AG09309 (cell line): ENCODE data around the gene GBP4.
A peak's percentile ranks its signal among the peaks of the same experiment; 100 is the strongest.

Experiments
- DNase-seq: peaks from one replicate; pipeline ENCODE4 v3.0.0-alpha.2; 2010; ENCODE audit warnings: low read depth
- H3K4me3 ChIP-seq: 2 replicates; pipeline ENCODE4 v1.5.1; 2011; ENCODE audit warnings: mild to moderate bottlenecking, low read depth, low read length, moderate library complexity; ENCODE audit not compliant: control insufficient read depth
- TF ChIP-seq, protein P1 (sequence below): IDR thresholded peaks from 2 replicates; pipeline ENCODE4 v1.5.1; 2011; ENCODE audit warnings: mild to moderate bottlenecking, low read depth, low read length, inconsistent platforms; ENCODE audit not compliant: insufficient read depth, control insufficient read depth; ENCODE audit errors: missing control alignments

GBP4 gene

DNA sequence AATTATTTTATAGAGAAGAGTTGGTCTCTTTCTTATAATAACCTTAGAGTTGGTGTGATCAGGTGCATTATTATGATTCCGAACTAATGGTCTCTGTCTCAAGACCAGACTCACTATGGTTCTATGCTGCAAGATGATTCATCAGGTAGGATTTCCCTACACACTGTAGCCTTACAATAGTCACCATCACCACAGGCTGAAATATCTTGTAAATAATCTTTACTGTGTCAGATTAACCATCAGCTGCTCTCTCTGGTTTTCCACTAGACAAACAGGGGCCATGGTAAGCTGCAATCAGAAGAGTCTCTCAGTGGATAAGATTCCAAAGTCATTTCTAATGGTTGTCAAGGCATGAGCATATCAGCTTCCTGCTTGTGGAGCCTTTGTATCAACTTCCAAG is 4.4 kb upstream of the GBP4 start:
- no peak overlapping the region for H3K4me3 ChIP-seq
- peak; percentile 27 for DNase-seq
- TF ChIP-seq, protein P1, sequence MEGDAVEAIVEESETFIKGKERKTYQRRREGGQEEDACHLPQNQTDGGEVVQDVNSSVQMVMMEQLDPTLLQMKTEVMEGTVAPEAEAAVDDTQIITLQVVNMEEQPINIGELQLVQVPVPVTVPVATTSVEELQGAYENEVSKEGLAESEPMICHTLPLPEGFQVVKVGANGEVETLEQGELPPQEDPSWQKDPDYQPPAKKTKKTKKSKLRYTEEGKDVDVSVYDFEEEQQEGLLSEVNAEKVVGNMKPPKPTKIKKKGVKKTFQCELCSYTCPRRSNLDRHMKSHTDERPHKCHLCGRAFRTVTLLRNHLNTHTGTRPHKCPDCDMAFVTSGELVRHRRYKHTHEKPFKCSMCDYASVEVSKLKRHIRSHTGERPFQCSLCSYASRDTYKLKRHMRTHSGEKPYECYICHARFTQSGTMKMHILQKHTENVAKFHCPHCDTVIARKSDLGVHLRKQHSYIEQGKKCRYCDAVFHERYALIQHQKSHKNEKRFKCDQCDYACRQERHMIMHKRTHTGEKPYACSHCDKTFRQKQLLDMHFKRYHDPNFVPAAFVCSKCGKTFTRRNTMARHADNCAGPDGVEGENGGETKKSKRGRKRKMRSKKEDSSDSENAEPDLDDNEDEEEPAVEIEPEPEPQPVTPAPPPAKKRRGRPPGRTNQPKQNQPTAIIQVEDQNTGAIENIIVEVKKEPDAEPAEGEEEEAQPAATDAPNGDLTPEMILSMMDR = no peak

DNA sequence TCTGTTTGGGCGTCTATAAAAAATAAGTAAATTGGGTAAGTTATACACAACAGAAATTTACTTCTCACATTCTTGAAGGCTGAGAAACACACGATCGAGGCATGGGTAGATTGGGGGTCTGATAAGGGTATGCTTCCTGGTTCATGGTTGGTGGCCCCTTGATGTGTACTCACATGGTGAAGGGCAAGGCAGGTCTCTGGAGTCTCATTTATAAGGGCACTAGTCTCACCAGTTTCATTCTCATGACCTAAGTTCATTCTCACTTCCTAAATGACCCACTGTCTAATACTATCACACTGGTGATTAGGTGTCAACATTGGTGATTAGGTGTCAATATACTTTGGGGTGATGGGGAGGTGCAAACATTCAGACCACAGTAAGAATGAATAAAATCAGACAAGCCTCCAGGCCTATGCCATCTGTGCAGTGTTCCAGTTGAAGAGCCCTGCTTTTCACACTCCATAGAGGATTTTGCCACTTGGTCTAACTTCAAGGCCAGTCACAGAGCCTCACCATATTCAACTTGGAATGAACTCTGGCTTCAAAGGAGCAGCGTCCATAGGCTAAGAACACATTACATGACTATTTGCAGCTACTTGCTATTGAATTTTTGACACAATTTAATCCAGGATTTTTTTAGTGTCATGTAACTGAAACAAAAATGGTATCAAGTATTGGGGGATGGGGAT is 2.5 kb upstream of the GBP4 start:
- no peak for DNase-seq
- TF ChIP-seq, protein P1 = no peak
- H3K4me3 ChIP-seq = no peak overlapping the region

DNA sequence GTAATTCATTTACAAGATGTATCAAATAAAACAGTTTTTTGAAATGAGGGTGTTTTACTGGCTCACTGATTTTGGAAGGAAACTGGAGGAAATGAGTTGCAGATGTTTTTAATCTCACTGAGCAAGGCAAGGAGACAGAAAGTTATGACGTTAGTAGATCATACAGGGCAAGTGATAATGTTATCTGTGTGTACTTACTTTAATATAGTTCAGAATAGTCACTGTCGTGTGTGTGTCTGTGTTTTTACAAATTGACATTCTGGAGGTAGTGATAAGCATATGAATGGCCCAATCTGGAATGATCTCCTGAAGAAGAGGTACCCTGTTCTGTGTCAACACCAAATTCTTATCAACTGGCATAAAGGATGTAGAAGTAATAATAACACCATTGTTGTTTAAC is 1.9 kb upstream of the GBP4 start:
- DNase-seq = no peak
- TF ChIP-seq, protein P1 = no peak
- no peak overlapping the region for H3K4me3 ChIP-seq

DNA sequence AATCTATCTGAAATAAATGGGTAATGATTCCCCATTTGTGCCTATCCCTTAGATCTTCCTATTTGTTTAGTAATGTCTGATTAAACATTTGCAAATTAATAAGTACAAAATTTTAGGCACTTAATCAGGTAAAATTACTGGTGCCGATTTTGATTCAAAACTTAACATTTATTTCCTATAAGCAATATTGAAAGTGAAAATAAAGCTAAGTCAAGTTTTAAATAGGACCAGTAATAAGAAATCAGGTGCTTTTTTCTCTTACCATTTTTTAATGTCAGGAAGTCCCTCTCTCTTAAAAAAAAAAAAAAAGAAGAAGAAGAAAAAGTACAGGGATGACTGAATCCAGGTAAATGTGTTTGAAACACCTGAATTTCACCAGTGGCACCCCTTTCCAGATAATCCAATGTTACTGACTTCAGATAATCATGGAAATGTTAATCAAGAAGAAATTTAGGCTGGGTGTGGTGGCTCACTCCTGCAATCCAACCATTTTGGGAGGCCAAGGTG is 836 bp upstream of the GBP4 start:
- DNase-seq = no peak
- H3K4me3 ChIP-seq = no peak overlapping the region
- TF ChIP-seq, protein P1 = no peak

DNA sequence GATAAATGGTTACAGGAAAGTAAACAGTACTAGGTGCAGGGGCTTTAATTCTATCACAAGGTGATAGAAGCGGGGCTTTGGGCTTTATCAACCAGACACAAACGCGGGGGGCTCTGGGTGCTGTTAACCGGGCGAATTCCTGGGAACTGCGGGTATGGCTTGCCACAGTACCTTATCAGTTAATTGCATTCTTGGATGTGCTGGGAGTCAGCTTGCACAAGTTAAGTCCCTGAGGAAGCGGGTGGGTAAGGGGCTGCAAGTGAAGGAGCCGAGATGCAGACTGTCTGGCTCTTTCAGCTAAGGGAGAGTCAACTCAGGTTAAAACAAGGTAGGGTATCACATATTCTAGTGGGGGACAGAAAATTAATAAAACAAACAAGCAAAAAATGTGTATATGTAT is 661 bp downstream of the GBP4 start:
- TF ChIP-seq, protein P1 = no peak
- DNase-seq = no peak
- peak overlapping the region; percentile 38 for H3K4me3 ChIP-seq

DNA sequence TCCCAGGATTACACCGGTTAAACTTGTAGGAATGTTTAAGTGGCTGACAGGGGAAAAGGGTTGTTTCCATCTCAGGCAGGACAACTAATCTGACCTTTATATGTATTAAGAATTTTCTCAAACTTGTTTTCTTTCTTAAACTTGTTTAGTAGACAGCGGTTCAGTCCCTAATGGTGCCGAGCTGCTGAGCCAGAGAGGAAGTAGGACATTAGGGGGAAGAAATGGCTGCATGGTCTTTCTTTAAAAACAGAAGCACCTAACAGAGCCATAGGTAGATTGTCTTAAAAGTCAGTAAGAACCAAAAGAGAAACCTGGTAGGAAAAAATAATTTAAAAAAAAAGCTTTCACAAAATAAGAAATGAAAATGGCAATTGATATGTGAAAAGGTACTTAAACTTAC is 3.3 kb downstream of the GBP4 start:
- no peak for DNase-seq
- H3K4me3 ChIP-seq = no peak overlapping the region
- TF ChIP-seq, protein P1 = no peak

DNA sequence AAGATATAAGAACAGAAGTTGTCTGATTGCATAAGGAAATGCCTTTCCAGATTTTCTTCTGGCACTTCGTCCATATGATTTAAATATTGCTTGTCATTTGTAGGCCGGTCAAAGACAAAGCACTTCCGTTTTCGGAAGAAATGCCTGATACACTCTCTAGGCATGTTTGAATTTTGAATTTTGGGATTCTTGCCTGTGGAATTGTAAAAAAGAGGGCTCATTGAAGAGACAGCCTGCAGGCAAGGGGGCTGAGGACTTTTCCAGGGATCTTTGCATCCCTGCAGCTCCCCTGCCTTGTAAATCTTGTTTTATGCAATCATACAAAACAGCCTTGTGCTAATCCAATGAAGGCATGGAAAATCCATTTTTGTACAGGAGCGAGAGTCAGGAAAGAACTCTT is 7.4 kb downstream of the GBP4 start:
- H3K4me3 ChIP-seq = no peak overlapping the region
- no peak for DNase-seq
- TF ChIP-seq, protein P1 = no peak
